ENCODE data around the gene HSPA14. TPM values are rescaled to one million over a fixed set of nuclear protein-coding genes. Genes with fewer than 3 reads are reported as not detected.
"Not testable (repeated sequence)": the region's sequence is repeated elsewhere in the genome, so short reads cannot be mapped to it uniquely, and the experiment has no call there.

The HSPA14 gene
- total RNA-seq, 2 experiments from 2014 or later, result 21.9 to 23.1 TPM

DNA sequence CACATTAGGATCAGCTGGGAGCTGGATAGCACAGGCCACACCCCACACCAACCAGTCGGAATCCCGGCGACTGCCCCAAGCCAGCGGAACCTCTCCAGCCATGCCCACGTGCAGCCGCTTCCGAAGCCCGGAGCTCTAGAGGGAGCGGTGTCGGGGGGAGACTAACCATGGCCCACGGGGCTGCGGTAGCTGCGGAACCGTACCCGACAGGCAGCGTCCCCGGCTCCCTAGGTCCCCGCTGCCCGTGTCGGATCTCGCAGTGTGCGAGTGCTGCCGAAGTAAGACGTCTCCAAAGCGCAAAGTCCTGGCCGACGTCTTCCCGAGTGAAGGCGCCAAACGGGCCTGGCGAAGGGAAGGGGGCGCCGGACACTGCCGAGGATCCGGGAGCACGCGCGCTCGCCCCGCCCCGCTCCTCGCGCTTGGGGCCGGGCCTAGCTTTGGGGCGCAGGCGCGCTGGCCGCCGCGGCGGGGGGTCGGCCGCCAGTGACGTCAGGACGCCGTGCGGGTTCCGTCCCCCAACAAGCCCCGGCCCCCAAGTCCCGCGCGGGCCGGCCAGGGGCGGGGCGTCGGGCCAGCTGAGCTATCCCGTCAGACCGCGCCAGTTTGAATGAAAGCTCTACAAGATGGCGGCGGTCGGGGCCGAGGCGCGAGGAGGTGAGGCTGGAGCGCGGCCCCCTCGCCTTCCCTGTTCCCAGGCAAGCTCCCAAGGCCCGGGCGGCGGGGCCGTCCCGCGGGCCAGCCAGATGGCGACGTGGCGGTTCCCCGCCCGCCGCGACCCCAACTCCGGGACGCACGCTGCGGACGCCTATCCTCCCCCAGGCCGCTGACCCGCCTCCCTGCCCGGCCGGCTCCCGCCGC is 40.4 kb downstream of the HSPA14 start, which contains the start of gene SUV39H2:
Gene SUV39H2, plus strand, starts transcription at position 601 of the 858 bp plus-strand sequence. Its CDS starts 23 bp downstream, at position 624.
- no peaks in the 10 kb centered on the region for H3K9me3 Mint-ChIP-seq
- ChIA-PET CTCF (interaction anchor here (1.0 to 1.9 kb wide), 7 partner anchors 11 to 290 kb away, joined by 3 to 15 read pairs (median 5); partner anchors contain the start of genes CDNF, HSPA14 and MSANTD7), POLR2A (interaction anchor here (0.8 to 4.8 kb wide), 22 partner anchors 10 to 693 kb away, joined by 3 to 53 read pairs (median 5); partner anchors contain the start of genes CDNF, DCLRE1C, HSPA14 and MEIG1)
- peaks cover 18% of the 10 kb centered on the region for H3K36me3 Mint-ChIP-seq (ENCODE audit: low read depth)
- DNase-seq, result peak; percentile 96
- H3K4me3 Mint-ChIP-seq, result peak within 1 kb of the TSS; percentile 95
- peak within 1 kb of the TSS; percentile 82 for H3K27ac Mint-ChIP-seq
- no peaks in the 10 kb centered on the region for H3K27me3 Mint-ChIP-seq
- H3K4me1 Mint-ChIP-seq, result peaks cover 56% of the 10 kb centered on the region

DNA sequence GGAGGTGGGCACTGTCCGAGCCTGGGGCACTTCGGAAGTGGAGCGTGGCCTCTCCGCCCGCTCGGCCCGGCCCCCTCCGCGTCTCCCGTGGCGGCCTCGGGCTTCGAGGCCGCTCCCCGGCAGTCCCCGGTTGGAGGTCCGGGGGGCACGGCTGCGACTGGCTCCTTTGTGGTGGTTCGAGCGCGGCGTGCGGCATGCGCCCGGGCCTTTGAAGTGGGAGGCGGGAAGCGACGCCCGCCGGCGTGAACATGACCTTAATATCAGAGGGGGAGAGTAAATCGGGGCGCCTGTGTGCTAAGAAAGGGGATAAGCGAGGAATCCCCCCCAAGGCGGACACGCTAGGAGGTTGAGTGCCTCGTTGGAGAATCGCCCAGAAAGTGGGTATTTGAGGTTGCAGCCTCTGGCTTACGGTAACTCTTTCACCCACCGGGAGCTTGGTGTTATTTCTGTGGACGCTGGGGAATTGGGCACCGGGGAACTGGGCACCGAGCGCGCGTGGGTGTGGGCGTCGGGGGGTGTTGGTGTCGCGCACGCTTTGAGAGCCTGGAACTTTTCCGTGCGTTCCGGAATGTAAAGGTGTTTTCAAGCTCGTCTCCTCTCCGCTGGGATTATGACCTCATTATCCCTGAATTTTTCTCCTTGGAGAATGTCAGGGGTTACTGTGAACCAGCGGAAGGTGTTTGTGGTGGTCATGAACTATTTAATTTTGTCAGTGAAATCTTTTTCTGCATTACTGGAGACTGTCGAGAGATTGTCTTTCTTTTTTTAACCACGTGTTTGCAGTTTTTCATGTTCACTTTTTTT is 41.2 kb downstream of the HSPA14 start:
- no peaks in the 10 kb centered on the region for H3K9me3 Mint-ChIP-seq

DNA sequence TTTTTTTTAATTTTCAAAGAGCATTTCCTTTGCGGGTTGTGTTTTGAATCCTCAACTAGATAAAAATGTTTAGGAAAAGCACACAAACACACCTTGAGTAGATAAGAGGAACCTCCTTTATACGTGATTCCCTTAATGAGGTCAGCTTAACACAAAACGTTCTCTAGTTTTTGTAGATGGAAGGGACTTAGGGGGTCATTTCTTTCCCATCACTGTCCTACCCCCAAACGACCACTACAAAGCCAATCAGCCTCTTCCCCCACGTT is 41.8 kb downstream of the HSPA14 start:
- Mint-ChIP-seq H3K4me1 (peaks cover 53% of the 10 kb centered on the region), H3K4me3 (peak overlapping the region; percentile 82), H3K27me3 (no peaks in the 10 kb centered on the region), H3K9me3 (no peaks in the 10 kb centered on the region), H3K36me3 (ENCODE audit: low read depth) (peaks cover 18% of the 10 kb centered on the region), H3K27ac (peak overlapping the region; percentile 78)
- ChIA-PET POLR2A (interaction anchor here (0.6 to 4.8 kb wide), 8 partner anchors 10 to 694 kb away, joined by 3 to 53 read pairs (median 8); partner anchors contain the start of genes CDNF, HSPA14, MEIG1 and MSANTD7), CTCF (interaction anchor here (1.0 to 2.2 kb wide), 3 partner anchors 10 to 44 kb away, joined by 3 to 12 read pairs (median 4); no protein-coding TSS in a partner anchor)
- DNase-seq, result no peak

More for the DNA sequence above, 41.2 kb downstream of the HSPA14 start:
- CTCF ChIA-PET, result interaction anchor here (1.0 to 2.2 kb wide), 7 partner anchors 11 to 291 kb away, joined by 3 to 15 read pairs (median 5); partner anchors contain the start of genes CDNF, HSPA14 and MSANTD7
- Mint-ChIP-seq H3K4me3 (peak overlapping the region; percentile 82), H3K27ac (peak overlapping the region; percentile 78), H3K4me1 (peaks cover 53% of the 10 kb centered on the region), H3K27me3 (no peaks in the 10 kb centered on the region), H3K36me3 (ENCODE audit: low read depth) (peaks cover 18% of the 10 kb centered on the region)
- peak; percentile 19 for DNase-seq
- POLR2A ChIA-PET, result interaction anchor here (0.6 to 4.8 kb wide), 21 partner anchors 10 to 694 kb away, joined by 3 to 53 read pairs (median 5); partner anchors contain the start of genes CDNF, DCLRE1C, HSPA14 and MEIG1

GRCh38 chr10:14880229-14880628 is 42.1 kb downstream of the HSPA14 start:
- DNase-seq, result no peak
- ChIA-PET CTCF (interaction anchor here (1.0 to 2.2 kb wide), 3 partner anchors 10 to 44 kb away, joined by 3 to 12 read pairs (median 4); no protein-coding TSS in a partner anchor), POLR2A (interaction anchor here (0.9 to 4.8 kb wide), 6 partner anchors 21 to 695 kb away, joined by 3 to 53 read pairs (median 14); partner anchors contain the start of genes CDNF, HSPA14, MEIG1 and MSANTD7)
- Mint-ChIP-seq H3K36me3 (ENCODE audit: low read depth) (peaks cover 18% of the 10 kb centered on the region), H3K9me3 (no peaks in the 10 kb centered on the region), H3K4me1 (peaks cover 53% of the 10 kb centered on the region), H3K27me3 (no peaks in the 10 kb centered on the region), H3K4me3 (peak overlapping the region; percentile 82), H3K27ac (peak overlapping the region; percentile 78)

- POLR2A ChIA-PET, result interaction anchor here (1.0 to 2.0 kb wide), 2 partner anchors 19 to 46 kb away, joined by 3 to 6 read pairs; partner anchors contain the start of genes CDNF, HSPA14 and MSANTD7
- H3K4me3 Mint-ChIP-seq, result no peak overlapping the region
- no peak for DNase-seq
- no peaks in the 10 kb centered on the region for H3K27me3 Mint-ChIP-seq
- H3K9me3 Mint-ChIP-seq, result no peaks in the 10 kb centered on the region
- H3K4me1 Mint-ChIP-seq, result peaks cover 33% of the 10 kb centered on the region
- H3K27ac Mint-ChIP-seq, result no peak overlapping the region
- peaks cover 13% of the 10 kb centered on the region for H3K36me3 Mint-ChIP-seq (ENCODE audit: low read depth)
- CTCF ChIA-PET, result no interaction called here
Observed at GRCh38 chr10:14884082-14884481, 46.0 kb downstream of the HSPA14 start.

GRCh38 chr10:14889318-14889717 is 51.2 kb downstream of the HSPA14 start:
- no peak overlapping the region for H3K27ac Mint-ChIP-seq
- ChIA-PET CTCF (interaction anchor here (1.0 to 3.3 kb wide), 4 partner anchors 9 to 17 kb away, joined by 3 to 12 read pairs (median 4); no protein-coding TSS in a partner anchor), POLR2A (interaction anchor here (0.6 to 2.3 kb wide), 3 partner anchors 9 to 328 kb away, joined by 3 to 12 read pairs (median 5); partner anchors contain the start of gene SUV39H2)
- DNase-seq, result no peak
- no peak overlapping the region for H3K4me3 Mint-ChIP-seq
- no peaks in the 10 kb centered on the region for H3K9me3 Mint-ChIP-seq
- H3K4me1 Mint-ChIP-seq, result peaks cover 8% of the 10 kb centered on the region
- no peaks in the 10 kb centered on the region for H3K27me3 Mint-ChIP-seq
- H3K36me3 Mint-ChIP-seq (ENCODE audit: low read depth), result peaks cover 24% of the 10 kb centered on the region

GRCh38 chr10:14891151-14891550 is 53.0 kb downstream of the HSPA14 start:
- Mint-ChIP-seq H3K27ac (no peak overlapping the region), H3K36me3 (ENCODE audit: low read depth) (peaks cover 31% of the 10 kb centered on the region), H3K27me3 (no peaks in the 10 kb centered on the region), H3K9me3 (no peaks in the 10 kb centered on the region), H3K4me3 (no peak overlapping the region), H3K4me1 (peaks cover 8% of the 10 kb centered on the region)
- POLR2A ChIA-PET, result no interaction called here
- CTCF ChIA-PET, result interaction anchor here (3.3 kb wide), 1 partner anchor 11 kb away, joined by 12 read pairs; no protein-coding TSS in a partner anchor
- DNase-seq, result no peak

DNA sequence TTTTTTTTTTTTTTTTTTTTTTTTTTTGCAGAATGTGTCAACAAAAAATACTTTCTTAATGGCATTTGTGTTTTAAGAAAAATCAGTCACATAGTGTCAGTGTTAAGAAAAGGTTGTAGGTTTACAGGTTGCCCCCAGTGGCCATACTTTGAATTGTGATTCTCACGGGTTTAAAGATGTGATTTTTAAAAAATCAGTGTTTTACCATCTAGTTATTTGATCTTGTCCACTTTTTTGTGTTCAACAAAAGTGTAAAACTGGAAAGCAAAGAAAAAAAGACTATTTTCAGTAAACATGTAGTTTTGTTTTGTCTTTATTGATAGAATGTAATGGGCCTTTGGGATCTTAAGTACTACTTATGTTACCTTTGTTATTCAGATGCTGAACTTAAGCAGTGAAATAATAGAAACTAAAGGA is 66.2 kb downstream of the HSPA14 start:
- H3K36me3 Mint-ChIP-seq (ENCODE audit: low read depth), result peaks cover 52% of the 10 kb centered on the region
- H3K4me3 Mint-ChIP-seq, result no peak overlapping the region
- POLR2A ChIA-PET, result interaction anchor here (2.0 to 2.1 kb wide), 2 partner anchors 26 to 49 kb away, joined by 7 to 12 read pairs; partner anchors contain the start of genes DCLRE1C and SUV39H2
- no peak overlapping the region for H3K27ac Mint-ChIP-seq
- H3K27me3 Mint-ChIP-seq, result no peaks in the 10 kb centered on the region
- CTCF ChIA-PET, result interaction anchor here (1.0 to 2.2 kb wide), 4 partner anchors 11 to 367 kb away, joined by 3 to 5 read pairs (median 4); no protein-coding TSS in a partner anchor
- H3K4me1 Mint-ChIP-seq, result peaks cover 13% of the 10 kb centered on the region
- DNase-seq, result no peak
- peaks cover 2% of the 10 kb centered on the region for H3K9me3 Mint-ChIP-seq

DNA sequence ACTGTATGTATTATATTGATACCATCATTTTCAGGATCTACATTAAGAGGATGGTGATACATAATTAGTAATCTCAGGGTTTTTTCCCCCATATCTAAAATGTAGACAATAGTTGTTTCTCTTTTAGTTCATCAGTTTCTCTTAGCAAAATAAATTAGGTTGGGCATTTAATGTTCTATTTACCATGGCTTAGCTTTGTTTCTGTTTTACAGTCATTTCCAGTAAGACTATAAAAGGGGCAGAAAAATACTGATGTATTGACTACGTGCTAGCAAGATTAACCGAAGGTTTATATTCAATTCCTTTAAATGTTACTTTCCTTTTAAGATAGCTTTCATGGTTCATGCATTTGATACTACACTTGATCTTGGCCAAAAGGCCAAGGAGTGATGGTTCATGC is 66.8 kb downstream of the HSPA14 start:
- H3K4me3 Mint-ChIP-seq, result no peak overlapping the region
- H3K27me3 Mint-ChIP-seq, result no peaks in the 10 kb centered on the region
- H3K27ac Mint-ChIP-seq, result no peak overlapping the region
- no peak for DNase-seq
- CTCF ChIA-PET, result interaction anchor here (0.9 to 1.4 kb wide), 3 partner anchors 27 to 405 kb away, joined by 3 to 5 read pairs (median 3); no protein-coding TSS in a partner anchor
- POLR2A ChIA-PET, result interaction anchor here (2.0 kb wide), 1 partner anchor 27 kb away, joined by 7 read pairs; the partner anchor contains the start of gene SUV39H2
- H3K36me3 Mint-ChIP-seq (ENCODE audit: low read depth), result peaks cover 52% of the 10 kb centered on the region
- peaks cover 13% of the 10 kb centered on the region for H3K4me1 Mint-ChIP-seq
- peaks cover 2% of the 10 kb centered on the region for H3K9me3 Mint-ChIP-seq

DNA sequence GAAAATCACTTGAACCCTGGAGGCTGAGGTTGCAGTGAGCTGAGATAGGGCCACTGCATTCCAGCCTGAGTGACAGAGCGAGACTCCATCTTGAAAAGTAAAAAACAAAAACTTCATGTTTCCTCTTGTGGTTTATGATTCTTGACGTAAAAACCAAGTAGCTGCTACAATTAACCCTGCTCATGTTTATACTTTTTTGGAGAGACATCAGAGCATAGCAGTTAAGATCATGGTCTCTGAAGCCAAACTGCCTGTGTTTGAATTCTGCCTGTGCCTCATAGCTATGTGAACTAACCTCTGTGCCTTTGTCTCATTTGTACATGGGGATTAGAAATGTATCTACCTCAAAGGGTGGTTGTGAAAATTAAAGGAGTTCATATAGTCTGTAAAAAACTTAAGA is 67.8 kb downstream of the HSPA14 start:
- H3K27ac Mint-ChIP-seq, result peak overlapping the region; percentile 36
- no peak overlapping the region for H3K4me3 Mint-ChIP-seq
- H3K36me3 Mint-ChIP-seq (ENCODE audit: low read depth), result peaks cover 58% of the 10 kb centered on the region
- CTCF ChIA-PET, result interaction anchor here (0.5 to 1.4 kb wide), 5 partner anchors 16 to 406 kb away, joined by 3 to 5 read pairs (median 3); no protein-coding TSS in a partner anchor
- no peaks in the 10 kb centered on the region for H3K27me3 Mint-ChIP-seq
- DNase-seq, result no peak
- POLR2A ChIA-PET, result interaction anchor here (2.0 kb wide), 1 partner anchor 28 kb away, joined by 7 read pairs; the partner anchor contains the start of gene SUV39H2
- H3K9me3 Mint-ChIP-seq, result peaks cover 4% of the 10 kb centered on the region
- H3K4me1 Mint-ChIP-seq, result peaks cover 13% of the 10 kb centered on the region

GRCh38 chr10:14906765-14907164 is 68.7 kb downstream of the HSPA14 start:
- Mint-ChIP-seq H3K27me3 (no peaks in the 10 kb centered on the region), H3K9me3 (peaks cover 4% of the 10 kb centered on the region), H3K4me3 (no peak overlapping the region), H3K36me3 (ENCODE audit: low read depth) (peaks cover 67% of the 10 kb centered on the region), H3K27ac (no peak overlapping the region), H3K4me1 (peaks cover 13% of the 10 kb centered on the region)
- ChIA-PET CTCF (interaction anchor here (1.4 kb wide), 1 partner anchor 17 kb away, joined by 3 read pairs; no protein-coding TSS in a partner anchor), POLR2A (no interaction called here)
- DNase-seq, result no peak

DNA sequence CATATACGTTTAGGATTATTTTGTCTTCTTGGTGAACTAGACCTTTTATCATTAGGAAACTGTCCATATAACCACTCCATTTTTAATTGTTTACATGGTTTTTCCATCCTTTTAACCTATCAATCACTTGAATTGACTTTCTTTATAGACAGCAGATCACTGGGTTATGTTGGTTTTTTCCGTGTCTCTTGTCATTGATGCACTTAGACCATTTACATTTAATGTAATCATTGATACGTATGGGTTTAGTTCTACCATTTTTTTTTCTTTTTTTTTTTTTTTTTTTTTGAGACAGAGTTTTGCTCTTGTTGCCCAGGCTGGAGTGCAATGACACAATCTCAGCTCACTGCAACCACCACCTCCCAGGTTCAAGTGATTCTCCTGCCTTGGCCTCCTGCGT is 69.5 kb downstream of the HSPA14 start:
- H3K36me3 Mint-ChIP-seq (ENCODE audit: low read depth), result peaks cover 74% of the 10 kb centered on the region
- DNase-seq, POLR2A ChIA-PET, H3K9me3 Mint-ChIP-seq, H3K27ac Mint-ChIP-seq, H3K4me3 Mint-ChIP-seq, CTCF ChIA-PET, H3K27me3 Mint-ChIP-seq: not testable (repeated sequence)
- H3K4me1 Mint-ChIP-seq, result peaks cover 13% of the 10 kb centered on the region
